ENCODE results near the gene EXD3.

Gene EXD3

DNA sequence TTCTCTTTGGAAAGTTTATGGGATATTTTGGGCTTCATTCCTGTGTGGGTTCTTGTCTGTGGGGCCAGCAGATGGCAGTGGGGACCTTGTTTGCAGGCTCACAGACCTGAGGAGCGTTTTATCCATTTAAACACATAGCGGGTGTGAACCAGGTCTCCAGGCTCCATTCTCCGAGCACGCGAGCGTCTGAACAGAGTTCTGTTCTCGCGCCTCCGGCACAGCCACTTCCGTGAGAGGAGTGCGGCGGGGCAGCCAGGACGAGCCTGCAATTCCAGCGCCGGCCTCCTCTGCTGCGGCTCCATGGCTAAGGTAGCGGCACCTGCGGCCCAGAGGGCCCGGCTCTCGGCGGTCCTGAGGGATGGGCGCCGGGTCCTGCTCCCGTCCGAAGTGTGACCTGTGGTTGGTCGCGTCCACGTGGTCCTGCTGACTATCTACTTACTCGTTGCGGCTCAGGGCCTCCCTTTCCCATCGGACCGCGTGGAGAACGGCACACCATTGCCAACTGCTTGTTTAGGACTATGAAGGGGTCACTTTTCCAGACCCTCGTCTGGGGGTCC lies 128.2 kb downstream of the EXD3 start:
- no peak for DNase-seq (ENCODE audit: low read depth in 2 of 2)

DNA sequence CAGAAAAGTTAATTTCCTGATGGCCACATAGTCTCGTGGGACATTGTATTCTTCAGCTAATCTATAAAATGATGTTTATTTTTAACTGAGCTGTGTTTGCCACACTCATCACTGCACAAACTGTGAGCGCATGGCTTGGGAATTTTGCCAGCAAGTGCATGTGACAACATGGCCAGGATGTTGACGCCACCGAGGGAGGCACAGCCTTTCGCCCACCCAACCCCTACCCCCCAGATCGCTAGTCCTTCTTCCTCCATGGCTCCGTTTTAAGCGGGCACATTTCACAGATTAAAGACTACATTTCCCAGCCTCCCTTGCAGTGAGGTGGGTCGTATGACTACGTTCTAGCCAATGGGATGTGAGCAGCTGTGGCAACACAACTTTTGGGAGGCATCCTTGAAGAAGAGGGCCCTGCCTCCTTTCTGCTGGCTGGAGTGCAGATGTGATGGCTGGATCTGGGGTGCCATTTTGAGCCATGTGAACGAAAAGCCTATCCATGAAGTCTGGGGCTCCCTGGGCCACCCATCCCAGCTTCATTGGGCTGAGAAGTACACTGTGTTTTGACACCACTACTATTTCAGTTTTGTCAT lies 128.8 kb downstream of the EXD3 start:
- no peak for DNase-seq (ENCODE audit: low read depth in 2 of 2)

DNA sequence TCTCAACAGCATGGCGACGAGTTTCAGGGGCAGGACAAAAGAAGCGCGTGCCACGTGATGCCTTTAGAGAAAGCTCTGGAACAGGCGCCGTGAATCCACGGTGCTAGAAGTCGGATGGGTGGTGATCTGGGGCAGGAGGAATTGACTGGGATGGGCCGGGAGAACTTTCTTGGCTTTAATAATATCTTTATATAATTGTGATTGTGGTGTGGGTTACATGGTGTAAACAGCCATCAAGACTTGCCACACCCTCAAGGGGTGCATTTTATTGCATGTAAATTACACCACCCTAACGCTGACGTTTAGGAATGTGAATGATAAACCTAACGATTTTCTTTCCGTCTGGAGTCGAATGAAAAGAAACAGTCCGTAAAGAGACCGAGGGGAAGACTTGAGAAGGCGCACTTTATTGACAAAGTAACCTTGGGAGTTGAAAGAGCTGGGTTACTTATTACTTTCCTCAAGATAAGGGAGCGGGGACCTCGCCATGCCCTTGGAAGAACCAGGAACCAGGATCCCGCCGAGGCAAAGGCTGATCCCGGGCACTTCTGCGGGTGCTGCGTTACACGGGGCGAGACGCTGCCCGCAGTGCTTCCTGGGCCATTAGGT lies 129.4 kb downstream of the EXD3 start:
- DNase-seq (ENCODE audit: low read depth in 2 of 2), result no peak

DNA sequence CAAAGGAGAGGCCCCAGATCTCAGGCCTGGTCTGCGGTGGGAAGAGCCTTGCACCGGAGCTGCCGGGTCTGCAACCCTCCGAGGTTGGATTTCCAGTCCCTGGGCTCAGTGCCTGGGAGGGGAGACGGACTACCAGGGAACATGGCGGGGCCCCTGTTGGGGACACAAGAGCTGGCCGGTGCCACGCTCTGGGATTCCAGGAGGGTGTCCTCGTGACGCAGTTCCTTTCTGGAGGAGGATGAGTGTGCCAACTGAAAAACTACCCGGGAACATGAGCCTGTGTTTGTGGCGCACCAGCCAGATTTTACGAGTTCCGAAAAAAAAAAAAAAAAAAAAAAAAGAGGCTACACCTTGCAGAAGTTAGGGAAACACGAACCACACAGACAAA lies 129.9 kb downstream of the EXD3 start:
- no peak for DNase-seq (ENCODE audit: low read depth in 2 of 2)

DNA sequence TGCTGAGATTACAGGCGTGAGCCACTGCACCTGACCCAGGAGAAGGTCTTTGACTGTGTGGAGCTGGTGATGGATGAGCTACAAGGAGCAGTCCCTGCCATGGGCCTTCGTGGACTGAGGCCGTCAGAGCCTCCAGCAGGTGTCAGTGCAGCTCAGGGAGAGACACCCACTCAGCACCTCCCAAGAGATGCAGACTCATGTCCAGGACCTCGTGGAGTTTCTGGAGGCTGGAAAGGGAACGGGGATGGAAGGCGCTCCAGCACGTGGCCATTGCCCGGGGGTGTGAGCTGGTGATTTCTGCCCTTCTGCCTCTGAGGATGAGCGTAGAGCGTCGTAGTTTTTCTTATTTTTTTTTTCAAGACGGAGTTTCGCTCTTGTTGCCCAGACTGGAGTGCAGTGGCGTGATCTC lies 136.0 kb downstream of the EXD3 start:
- DNase-seq (ENCODE audit: low read depth in 2 of 2), result no peak

DNA sequence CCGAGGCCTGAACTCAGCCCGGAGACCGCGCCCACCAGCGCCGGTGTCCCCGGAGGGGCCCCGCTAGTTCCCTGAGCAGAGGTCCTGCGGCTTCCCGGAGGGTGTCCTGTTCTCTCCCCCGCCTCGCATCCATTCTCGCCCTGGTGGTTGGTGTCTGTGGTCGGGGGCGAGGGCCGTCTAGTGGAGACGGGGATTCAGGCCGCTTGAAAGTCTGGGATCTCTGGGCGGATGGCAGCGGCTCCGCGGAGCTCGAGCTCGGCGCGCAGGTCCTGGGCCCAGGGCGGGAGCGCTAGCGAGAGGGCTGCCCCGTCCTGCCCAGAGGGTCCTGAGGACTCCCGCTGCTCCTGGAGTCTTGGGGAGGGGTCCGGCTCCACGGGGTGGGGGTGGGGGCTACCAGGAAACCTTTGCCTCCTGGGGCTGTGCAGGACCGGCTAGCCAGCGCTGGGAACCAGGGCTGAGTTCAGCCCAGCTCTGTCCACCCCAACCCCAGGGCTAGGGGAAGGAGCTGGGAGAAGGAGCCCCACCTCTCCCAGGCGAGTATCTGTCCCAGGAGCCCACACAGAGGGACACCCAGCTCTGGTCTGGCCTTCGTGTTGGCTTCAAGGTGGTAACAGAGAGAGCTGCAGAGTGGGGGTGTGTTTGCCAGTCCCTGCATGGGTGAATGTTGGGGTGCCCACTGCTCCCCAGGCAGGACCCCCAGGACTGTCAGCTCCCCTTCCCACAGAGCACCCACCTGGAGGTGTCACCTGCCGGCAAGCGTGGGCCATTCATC lies 141.4 kb downstream of the EXD3 start:
- DNase-seq (ENCODE audit: low read depth in 2 of 2), result no peak

DNA sequence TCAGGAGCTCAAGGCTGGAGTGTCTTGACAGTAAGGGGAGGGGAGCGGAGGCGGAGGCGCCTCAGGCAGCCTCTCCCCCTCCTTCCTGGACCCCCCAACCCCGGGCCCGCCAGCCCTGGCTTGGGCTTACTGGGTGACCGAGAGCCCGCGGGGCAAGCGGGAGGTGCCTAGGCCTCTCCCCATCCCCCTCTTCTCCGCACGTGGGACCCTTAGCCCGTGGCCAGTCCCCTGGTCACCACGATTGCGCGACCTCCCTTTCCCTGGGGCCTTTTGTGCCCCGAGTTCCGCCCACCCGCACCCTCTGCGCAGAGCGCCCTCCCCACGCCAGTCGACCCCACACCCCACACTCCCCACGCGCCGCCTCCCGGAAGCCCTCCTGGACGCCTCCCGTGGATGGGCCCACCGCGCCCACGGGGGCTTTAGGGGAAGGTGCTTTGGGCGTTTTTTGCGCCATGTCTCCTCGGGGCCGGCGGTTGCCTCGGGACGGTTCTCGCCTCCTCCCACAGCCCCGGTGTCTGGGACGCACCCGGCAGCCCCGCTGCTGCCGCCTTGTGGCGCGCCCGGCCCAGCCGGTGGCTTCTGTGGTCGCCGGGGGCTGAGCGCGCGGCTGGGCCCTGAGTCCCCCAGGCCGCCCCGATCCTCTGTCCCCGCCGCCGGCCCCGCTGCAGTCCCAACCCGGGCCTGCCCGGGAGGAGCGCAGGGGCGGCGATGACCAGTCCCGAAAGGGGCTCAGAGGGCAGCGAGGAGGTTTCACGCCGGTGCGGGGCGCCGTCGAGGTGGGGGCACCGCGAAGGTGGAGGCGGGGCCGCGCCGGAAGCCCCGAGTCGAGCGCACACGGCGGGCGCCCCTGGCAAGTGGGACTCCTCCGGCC lies 142.3 kb downstream of the EXD3 start:
- no peak for DNase-seq (ENCODE audit: low read depth in 2 of 2)

DNA sequence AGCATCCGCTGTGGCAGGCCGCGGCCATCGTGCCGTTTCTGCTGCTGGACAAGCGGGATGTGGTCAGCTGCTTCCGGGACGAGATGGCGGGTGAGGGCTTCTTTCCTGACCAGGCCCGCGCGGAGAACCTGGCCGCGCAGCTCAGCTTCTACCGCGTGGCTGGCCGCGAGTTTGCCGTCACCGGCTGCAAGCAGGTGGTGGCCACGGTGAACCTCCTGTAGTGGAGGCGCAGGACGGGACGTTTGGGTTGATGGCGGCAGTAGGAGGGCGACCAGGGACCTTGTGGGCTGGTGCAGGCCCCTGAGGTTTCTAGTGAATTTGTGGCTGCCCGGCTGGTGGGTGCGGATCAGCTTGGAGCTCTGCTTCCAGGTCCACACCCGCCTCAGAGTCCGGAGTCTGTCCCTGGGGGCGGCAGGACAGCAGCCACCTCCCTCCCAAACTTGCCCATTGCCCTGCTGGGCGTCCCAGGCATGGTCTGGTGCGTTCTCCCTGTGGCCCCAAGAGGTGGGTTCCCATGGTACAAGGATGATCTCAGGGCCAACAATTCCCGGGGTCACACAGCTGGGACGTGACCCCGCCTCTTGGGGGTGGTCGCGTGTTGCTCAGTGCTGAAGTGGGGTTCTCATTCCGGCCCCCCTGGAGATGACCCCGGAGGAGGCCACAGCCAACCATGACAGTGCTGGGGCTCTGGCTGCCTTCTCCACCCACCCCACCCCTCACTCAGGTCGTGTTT lies 143.1 kb downstream of the EXD3 start:
- DNase-seq (ENCODE audit: low read depth in 2 of 2), result no peak

DNA sequence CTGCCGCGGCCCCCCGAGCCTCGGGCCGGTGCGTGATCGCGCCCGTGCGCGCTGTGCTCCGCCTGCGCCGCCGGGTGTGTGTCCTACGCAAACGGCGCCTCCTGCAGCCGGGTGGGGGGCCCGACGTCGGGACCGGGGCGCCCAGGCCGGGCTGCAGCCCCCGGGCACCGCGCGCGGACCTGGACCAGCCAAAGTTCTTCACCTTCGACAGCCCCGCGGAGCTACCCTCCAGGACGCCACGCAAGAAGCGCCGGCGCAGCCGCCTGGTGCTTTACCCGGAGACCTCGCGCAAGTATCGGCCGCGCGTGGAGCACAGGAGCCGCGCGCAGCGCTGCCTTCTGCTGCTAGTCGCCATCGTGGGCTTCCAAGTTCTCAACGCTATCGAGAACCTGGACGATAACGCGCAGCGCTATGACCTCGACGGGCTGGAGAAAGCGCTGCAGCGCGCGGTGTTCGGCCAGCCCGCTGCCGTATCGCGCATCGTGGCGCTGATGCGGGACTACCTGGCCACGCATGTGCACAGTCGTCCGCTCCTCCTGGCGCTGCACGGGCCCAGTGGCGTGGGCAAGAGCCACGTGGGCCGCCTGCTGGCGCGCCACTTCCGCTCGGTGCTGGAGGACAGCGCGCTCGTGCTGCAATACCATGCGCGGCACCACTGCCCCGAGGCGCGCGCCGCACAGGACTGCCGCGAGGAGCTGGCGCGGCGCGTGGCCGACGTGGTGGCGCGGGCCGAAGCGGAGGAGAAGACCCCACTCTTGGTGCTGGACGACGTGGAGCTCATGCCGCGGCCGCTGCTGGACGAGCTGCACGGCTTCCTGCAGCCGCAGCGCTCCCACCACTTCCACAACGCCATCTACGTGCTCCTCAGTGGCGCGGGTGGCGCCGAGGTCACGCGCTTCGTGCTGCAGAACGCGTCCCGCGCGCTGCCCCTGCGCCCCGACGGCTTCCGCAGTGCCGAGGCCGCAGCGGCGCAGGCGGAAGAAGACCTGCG lies 143.9 kb downstream of the EXD3 start:
- DNase-seq (ENCODE audit: low read depth in 2 of 2), result no peak

DNA sequence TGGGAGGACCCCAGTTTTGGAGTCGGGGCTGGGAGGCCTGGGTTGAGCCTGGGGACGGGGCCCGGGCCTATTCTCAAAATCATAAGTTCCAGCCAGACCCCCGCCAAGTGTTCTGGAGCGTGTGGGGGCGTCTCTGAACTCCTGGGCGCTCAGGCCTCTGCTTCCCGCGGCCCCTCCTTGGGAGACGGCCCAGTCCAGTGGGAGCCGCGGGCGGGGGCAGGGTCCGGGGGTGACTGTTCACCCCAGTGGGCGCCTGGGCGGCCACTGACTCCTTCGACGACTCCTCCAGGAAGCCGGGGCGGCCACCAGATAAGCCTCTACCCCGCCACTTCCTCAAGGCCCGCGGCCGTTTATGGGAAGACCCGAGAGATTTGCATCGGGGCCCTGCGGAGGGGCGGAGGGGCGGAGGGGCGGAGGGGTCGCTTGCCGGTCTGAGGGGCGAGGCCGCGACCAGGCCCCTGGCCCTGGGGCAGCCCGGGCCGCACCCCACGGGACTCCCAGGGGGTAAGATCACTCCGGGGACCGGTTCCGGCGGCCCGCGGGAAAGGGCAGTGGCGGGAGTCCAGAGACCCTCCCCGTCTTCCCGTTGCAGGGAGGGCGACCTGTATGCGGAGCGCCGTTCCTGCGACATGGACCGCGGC lies 144.8 kb downstream of the EXD3 start:
- DNase-seq (ENCODE audit: low read depth in 2 of 2), result no peak

DNA sequence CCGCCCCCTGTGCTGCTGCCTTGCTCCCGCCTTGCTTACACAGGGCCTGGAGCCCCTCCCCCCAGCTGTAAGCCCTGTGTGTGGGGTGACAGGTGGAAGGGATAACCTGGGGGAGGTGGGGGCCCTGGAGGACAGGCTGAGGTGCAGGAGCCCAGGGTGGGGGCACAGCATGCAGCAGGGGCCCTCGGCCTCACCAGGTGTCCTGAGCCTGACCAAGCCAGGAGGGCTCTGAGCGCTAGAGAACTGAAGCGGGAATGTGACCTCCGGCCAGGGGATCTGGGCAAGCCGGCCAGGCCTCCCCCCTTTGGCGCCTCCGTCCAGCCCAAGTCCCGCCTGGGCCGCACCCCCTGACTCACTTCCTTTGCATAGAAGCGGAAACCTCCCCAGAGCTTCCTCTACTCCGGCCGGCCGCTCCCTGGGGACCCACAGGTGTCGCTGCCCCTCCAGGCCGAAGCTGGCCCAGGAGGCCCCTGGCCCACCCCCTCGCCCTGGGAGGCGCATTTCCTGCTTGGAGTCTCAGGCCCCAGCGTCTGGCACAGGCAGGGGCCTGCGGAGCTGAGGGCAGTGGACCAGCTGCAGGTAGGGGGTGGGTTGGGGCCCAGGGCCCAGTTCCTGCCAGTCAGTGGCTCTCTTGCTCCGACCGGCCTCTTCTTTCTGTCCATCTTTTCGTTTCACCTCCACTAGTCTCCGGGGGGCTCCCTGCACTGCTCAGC lies 145.5 kb downstream of the EXD3 start, which contains the start of gene TOR4A:
TOR4A (plus strand) TSS at position 398 of the 713 bp plus-strand sequence. CDS start 964 bp downstream, outside the sequence.
- no peak for DNase-seq (ENCODE audit: low read depth in 2 of 2)

DNA sequence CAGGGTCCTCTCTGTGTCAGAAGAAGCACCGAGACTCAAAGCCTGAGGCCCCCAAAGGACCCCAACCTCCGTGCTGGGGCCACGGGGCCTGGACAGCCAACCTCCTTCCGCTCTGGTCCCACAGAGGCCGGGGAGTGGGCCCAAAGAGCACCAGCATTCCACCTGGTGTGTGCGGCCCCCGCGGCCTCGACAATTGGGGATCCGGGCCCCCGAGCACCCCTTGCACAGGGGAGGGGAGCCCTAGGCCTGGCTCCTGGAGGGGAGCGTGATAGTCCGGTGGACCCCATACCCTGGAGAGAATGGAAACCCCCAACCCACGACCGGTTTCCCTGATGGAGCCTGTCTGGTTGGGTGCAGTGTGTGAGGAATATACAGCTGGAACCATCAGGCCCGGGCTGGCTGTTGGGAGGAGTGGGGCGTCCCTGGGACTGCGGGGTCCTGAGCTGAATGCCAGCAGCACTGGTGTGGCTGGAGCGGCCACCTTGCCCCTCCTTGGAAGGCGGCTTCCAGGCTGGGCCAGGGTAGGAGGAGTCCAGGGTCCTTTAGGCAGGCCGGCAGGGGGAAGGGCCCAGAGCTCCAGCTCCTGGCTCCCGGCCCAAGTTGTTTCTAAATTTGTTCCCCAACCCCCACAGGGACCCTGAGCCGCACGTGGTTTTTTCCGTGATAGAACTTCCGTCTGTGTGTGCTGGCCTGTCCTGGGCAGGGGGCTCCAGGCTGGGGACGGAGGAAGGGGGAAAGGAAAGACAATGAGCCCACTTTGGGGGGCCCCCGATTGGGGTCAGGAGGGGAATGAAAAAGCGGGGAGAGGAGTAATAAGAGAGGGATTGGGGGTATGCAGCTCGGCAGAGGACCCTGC lies 146.3 kb downstream of the EXD3 start:
- DNase-seq (ENCODE audit: low read depth in 2 of 2), result no peak

DNA sequence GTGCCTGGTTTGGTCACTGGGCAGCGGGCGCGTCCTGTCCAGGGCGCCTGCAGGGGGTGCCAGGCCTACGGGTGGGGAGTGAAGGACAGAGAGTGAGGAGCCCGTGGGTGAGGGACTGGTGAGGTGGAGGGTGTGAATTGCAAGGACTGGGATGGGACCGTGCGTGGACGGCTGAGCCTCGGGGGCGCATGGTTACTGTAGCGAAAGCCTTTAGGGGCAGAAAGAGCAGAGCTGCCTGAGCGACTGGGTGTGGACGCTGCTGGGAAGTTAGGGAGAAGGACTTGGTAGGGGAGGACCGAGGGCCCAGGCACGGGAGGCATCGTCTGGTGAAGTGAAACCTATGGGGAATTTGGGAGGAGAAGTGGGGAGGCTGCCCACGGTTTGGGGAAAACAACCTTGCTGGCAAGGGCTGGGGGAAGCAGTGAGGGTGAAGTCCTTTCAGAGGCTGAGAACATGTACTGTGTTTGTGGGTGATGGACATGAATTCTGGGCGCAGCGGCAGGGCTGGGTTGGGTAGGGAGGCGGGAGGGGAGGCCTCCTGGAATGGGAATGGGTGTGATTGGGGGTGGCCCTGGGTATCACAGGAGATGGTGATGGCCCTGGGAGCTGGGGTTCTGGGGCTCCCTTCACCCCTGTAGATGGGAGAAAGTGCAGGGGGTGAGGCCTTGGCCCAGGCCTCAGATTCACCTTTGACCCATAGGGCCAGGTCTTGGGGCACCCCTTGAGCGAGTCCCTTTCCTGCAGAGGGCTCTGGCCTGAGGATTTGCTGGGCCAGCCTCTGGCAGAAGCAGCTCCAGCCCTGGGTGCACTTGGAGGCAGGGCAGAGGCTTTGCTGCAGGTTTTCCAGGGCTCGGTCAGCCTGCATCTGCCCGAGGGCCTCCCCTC lies 147.1 kb downstream of the EXD3 start:
- DNase-seq (ENCODE audit: low read depth in 2 of 2), result no peak

DNA sequence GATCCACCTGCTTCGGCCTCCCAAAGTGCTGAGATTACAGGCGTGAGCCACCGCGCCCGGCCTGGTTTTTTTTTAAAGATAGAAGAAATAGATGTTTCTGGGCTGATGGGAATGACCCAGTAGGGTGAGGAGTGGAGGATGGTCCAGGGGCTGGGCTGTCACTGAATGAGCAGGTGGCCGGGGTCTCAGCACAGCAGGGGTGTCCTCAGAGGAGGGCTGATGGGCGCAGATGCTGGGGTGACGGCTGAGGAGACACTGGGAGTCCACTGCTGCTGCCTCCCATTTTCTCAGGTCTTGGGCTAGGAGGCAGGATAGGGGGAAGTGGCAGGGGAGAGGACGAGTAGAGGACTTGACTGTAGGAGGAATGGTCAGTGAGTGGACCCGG lies 147.8 kb downstream of the EXD3 start:
- no peak for DNase-seq (ENCODE audit: low read depth in 2 of 2)

DNA sequence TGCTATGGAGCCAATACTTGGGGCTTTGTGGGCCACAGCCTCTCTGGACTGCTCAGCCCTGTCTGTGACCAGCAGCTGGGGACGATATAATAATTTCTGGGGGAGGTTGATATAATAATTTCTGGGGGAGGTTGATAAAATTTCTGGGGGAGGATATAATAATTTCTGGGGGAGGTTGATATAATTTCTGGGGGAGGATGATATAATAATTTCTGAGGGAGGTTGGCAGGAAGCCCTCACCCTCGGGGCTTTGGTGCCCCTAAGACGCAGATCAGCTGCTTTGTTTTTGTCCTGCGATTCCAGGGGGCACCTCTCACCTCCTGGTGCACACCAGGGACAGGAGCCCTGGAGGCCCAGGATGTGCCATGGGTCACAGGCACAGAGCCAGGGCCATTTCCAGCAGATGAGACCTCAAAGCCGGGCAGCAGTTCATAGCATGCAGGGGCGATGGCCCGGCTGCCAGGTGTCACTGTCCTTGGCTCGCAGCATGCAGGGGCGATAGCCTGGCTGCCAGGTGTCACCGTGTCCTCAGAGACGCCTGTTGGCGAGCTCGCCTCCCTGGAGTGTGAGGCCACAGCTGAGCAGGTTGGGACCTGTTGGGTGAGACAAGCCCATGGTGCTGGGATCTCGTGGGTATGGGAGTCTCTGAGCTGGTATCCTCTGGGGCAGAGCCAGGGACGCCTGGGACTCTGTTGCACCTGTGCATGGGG lies 149.2 kb downstream of the EXD3 start:
- DNase-seq (ENCODE audit: low read depth in 2 of 2), result no peak

DNA sequence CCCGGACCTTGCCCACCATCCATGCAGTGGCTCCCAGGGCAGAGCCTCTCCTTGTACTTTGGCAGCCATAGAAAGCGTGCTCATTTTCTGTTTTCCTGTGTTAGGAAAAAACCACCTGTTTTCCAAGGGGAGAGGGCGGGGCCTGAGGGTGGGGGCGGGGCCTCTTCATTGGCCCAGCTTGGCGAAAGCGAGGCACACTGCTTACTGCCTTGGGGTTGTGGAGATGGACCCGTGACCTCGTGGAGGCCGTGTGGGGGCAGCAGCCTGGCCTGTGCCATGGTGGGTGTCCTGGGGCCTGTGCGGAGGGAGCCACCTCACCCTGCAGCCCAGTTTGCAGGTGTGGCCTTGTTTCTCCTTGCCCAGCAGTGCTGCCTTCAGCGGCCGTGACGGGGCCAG lies 149.9 kb downstream of the EXD3 start:
- no peak for DNase-seq (ENCODE audit: low read depth in 2 of 2)

All from fibroblast of skin of left quadriceps (primary cell).